Muscle of arm (tissue), 12 donors: ENCODE data around the gene PRR9. TPM values are rescaled to one million over a fixed set of nuclear protein-coding genes. Genes with fewer than 3 reads are reported as not detected.

Source experiments
- DNase-seq: peaks from one replicate; pipeline ENCODE4 v3.0.0-alpha.2; 2013
- polyA plus RNA-seq, 12 donors: library from polyadenylated mRNA; unstranded; fragments of 120-200 nt; gene quantifications; one replicate each; pipeline ENCODE4 v1.2.1, GENCODE V29; 2013; ENCODE audit not compliant: insufficient read length in 12 of 12

PRR9 gene
- polyA plus RNA-seq, 12 donors: not detected

DNA sequence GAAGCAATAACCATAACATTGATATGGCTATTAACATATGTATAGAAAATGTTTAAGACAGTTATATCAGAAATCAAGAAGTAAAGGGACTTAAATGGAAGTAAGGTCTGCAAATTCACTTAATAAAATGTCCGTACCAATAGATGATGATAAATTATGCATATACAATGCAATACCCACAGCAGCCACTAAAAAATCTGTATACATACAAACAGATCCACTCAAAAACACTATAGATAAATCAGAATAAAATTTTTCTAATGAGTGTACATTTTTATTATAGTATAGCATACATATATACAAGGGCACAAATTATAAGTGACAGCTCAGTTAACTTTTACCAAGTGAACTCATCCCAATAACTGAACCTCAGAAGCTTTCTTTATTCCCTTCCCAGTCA is 48.1 kb downstream of the PRR9 start:
- no peak for DNase-seq

Other genes with a start within 250 kb of the PRR9 start
- gene SPRR4, start 246.9 kb upstream of the PRR9 start, polyA plus RNA-seq: not detected
- gene SPRR1A, start 233.5 kb upstream of the PRR9 start, polyA plus RNA-seq: 1 to 10 TPM in 3 of 12 donors, not detected in 9; 1.5 to 3.9 (median 2.0) TPM
- gene SPRR3, start 215.8 kb upstream of the PRR9 start, polyA plus RNA-seq: 100 to 1,000 TPM in 1 of 12 donors, 10 to 100 TPM in 2, 1 to 10 TPM in 1, under 1 TPM in 1, not detected in 7; 0.97 to 142 (median 41.0) TPM
- 10 to 100 TPM in 1 of 12 donors, 1 to 10 TPM in 2, not detected in 9; 4.0 to 32.6 (median 8.2) TPM for gene SPRR1B, start 186.4 kb upstream of the PRR9 start, polyA plus RNA-seq
- under 1 TPM in 1 of 12 donors, not detected in 11; 0.76 TPM for gene SPRR2D, start 176.5 kb upstream of the PRR9 start, polyA plus RNA-seq
- gene SPRR2A, start 160.1 kb upstream of the PRR9 start, polyA plus RNA-seq: under 1 TPM in 1 of 12 donors, not detected in 11; 0.59 TPM
- under 1 TPM in 1 of 12 donors, not detected in 11; 0.34 TPM for gene SPRR2B, start 146.0 kb upstream of the PRR9 start, polyA plus RNA-seq
- gene SPRR2E, start 123.1 kb upstream of the PRR9 start, polyA plus RNA-seq: not detected
- gene SPRR2F, start 104.1 kb upstream of the PRR9 start, polyA plus RNA-seq: under 1 TPM in 2 of 12 donors, not detected in 10; 0.32 to 0.36 TPM
- gene SPRR2G, start 66.7 kb upstream of the PRR9 start, polyA plus RNA-seq: not detected
- gene LELP1, start 14.2 kb upstream of the PRR9 start, polyA plus RNA-seq: not detected
- gene LORICRIN, start 42.1 kb downstream of the PRR9 start, polyA plus RNA-seq: not detected
- 1 to 10 TPM in 1 of 12 donors, under 1 TPM in 2, not detected in 9; 0.90 to 2.2 (median 0.94) TPM for gene PGLYRP3, start 95.4 kb downstream of the PRR9 start, polyA plus RNA-seq
- 1 to 10 TPM in 3 of 12 donors, not detected in 9; 1.9 to 5.6 (median 1.9) TPM for gene PGLYRP4, start 131.3 kb downstream of the PRR9 start, polyA plus RNA-seq
- 100 to 1,000 TPM in 1 of 12 donors, 10 to 100 TPM in 10, not detected in 1; 10.3 to 200 (median 21.0) TPM for gene S100A9, start 140.3 kb downstream of the PRR9 start, polyA plus RNA-seq
- gene S100A12, start 158.0 kb downstream of the PRR9 start, polyA plus RNA-seq: 10 to 100 TPM in 1 of 12 donors, 1 to 10 TPM in 5, under 1 TPM in 4, not detected in 2; 0.53 to 14.5 (median 1.2) TPM
- gene S100A8, start 173.5 kb downstream of the PRR9 start, polyA plus RNA-seq: 10 to 100 TPM in 6 of 12 donors, 1 to 10 TPM in 4, not detected in 2; 6.5 to 52.7 (median 11.1) TPM
- gene S100A7A, start 198.9 kb downstream of the PRR9 start, polyA plus RNA-seq: not detected
- gene S100A7, start 243.1 kb downstream of the PRR9 start, polyA plus RNA-seq: not detected